ENCODE results near the gene MAZ. TPM values are rescaled to one million over a fixed set of nuclear protein-coding genes. Genes with fewer than 3 reads are reported as not detected.
"Not testable (repeated sequence)": the region's sequence is repeated elsewhere in the genome, so short reads cannot be mapped to it uniquely, and the experiment has no call there.

The MAZ gene
- total RNA-seq, 1 experiment from 2014 or later: 182 TPM

DNA sequence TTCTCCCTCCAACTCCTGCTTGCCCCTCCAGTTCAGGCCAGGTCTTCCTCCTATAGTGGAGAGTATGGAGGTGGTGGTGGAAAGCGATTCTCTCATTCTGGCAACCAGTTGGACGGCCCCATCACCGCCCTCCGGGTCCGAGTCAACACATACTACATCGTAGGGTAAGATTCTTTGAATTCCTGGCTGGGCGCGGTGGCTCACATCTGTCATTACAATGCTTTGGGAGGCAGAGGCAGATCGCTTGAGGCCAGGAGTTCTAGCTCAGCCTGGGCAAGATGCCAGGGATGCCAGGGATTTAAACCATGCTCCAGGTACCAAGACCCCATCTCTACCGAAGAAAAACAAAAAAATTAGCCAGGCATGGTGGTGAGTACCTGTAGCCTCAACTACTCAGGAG, 26.9 kb upstream of the MAZ start:
- no peak for DNase-seq (ENCODE audit: low read depth, low spot score)
- in situ Hi-C loops (cut with HindIII; ENCODE audit: low pct_unique_long_range_greater_than_20kb, low sequenced_read_pairs): no loop called here

DNA sequence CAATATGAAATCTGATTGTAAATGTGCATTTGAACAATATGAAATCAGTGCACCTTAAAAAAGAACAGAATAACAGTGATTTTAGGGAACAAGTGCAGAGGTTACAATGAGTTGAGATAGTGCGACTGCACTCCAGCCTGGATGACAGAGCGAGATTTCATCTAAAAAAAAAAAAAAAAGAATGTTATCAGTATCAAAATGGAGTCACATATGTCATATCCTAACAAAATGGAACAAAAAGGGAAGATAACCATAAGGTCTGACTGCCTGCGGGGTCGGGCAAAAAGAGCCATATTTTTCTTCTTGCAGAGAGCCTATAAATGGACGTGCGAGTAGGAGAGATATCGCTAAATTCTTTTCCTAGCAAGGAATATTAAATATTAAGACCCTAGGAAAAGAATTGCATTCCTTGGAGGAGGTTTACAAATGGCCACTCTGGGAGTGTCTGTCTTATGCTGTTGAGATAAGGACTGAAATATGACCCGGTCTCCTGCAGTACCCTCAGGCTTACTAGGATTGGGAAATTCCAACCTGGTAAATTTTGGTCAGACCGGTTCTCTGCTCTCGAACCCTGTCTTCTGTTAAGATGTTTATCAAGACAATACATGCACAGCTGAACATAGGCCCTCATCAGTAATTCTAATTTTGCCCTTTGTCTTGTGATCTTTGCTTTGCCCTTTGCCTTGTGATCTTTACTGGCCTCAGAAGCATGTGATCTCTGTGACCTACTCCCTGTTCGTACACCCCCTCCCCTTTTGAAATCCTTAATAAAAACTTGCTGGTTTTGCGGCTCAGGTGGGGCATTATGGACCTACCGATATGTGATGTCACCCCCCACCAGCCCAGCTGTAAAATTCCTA, 23.0 kb upstream of the MAZ start:
- in situ Hi-C loops (cut with HindIII; ENCODE audit: low pct_unique_long_range_greater_than_20kb, low sequenced_read_pairs): not testable (repeated sequence)

DNA sequence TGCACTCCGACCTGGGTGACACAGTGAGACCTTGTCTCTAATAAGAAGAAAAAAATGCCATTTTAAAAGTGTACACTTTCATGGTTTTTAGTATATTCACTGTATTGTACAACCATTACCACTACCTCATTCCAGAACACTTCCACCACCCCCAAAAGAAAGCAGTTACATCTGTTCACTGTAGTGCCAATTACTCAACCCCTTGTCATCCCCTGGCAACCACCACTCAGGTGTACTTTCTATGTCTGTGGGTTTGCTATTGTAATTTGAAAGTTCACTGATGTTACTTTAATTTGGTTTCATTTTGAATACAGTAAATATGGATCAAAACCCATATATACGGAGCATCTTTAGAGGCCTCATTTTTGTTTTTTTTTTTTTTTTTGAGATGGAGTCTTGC, 22.2 kb upstream of the MAZ start:
- in situ Hi-C loops (cut with HindIII; ENCODE audit: low pct_unique_long_range_greater_than_20kb, low sequenced_read_pairs): no loop called here
- DNase-seq (ENCODE audit: low read depth, low spot score): no peak

More for the DNA sequence above, 23.0 kb upstream of the MAZ start:
- not testable (repeated sequence) for DNase-seq (ENCODE audit: low read depth, low spot score)

DNA sequence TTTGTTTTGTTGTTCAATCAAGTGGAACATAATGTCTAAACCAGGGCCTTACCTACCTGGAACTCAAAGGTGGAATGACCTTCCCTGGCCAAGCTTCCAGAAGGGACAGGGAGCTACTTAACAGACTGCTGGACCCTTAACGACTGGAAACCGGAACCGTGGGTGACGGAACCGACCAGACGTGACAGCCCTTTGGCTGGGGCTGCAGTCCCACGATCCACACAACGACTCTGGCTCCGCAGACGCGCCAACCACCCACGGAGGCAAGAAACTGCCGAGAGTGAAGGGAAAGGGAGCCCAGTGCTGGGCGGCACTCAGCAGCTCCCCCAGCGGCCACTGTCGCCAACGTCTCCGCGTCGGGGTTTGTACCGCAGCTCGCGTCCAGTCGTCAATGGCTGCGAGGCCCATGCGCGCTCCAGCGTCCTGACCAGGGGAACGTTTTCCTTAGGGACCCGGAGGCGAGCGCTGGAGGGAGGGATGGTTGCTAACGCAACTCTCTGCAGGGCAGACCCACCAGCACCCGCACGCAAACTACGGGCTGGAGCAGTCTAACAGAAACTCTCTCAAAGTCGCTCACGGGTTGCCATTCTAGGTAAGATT, 21.3 kb upstream of the MAZ start:
- no peak for DNase-seq (ENCODE audit: low read depth, low spot score)
- in situ Hi-C loops (cut with HindIII; ENCODE audit: low pct_unique_long_range_greater_than_20kb, low sequenced_read_pairs): no loop called here

DNA sequence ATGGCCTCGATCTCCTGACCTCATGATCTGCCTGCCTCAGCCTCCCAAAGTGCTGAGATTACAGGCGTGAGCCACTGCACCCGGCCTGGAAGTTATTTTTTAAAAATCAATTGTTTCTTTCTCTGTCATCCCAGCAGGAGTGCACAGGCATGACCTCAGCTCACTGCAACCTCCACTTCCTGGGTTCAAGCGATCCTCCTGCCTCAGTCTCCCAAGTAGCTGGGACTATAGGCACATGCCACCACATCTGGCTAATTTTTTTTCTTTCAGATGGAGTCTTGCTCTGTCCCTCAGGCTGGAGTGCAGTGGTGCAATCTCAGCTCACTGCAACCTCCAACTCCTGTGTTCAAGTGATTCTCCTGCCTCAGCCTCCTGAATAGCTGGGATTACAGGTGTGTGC, 19.2 kb upstream of the MAZ start:
- DNase-seq (ENCODE audit: low read depth, low spot score); in situ Hi-C loops (cut with HindIII; ENCODE audit: low pct_unique_long_range_greater_than_20kb, low sequenced_read_pairs): not testable (repeated sequence)

DNA sequence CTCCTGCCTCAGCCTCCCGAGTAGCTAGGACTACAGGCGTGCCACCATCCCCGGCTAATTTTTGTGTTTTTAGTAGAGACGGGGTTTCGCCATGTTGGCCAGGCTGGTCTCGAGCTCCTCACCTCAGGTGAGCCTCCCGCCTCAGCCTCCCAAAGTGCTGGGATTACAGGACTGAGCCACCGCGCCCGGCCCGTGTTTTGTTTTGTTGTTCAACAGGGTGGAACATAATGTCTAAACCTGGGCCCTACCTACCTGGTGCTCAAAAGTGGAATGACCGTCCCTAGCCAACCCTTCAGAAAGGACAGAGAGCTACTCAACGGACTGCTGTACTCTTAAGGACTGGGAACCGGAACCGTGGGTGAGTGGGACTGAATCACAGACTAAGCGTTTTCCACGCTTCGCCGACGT, 16.6 kb upstream of the MAZ start:
- DNase-seq (ENCODE audit: low read depth, low spot score): peak; percentile 10
- in situ Hi-C loops (cut with HindIII; ENCODE audit: low pct_unique_long_range_greater_than_20kb, low sequenced_read_pairs): no loop called here

DNA sequence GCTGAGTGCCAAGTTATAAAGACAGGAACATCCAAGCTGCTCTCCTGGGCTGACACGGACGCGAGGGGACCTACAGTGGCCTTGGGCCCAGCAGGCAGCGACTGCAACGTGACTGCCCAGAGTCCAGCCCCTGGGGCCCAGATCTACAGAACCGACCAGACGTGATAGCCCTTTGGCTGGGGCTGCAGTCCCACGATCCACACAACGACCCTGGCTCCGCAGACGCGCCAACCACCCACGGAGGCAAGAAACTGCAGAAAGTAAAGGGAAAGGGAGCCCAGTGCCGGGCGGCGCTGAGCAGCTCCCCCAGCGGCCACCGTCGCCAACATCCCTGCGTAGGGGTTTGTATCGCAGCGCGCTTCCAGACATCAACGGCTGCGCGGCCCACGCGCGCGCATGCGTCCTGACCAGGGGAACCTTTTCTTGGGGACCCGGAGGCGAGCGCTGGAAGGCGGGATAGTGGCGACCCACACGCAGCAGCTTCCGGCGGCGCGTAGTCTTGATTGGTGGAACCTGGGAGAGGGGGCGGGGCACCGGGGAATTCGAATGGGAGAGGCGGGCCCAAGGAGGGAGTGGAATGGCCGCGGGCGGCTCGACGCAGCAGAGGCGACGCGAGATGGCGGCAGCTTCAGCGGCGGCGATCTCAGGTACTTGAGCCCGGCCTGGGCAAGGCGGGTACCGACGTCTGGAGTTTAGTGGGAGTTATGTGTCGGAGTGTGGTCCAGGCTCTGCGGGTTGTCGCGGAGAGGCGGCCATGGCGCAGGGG, 16.0 kb upstream of the MAZ start, which contains the start of gene KIF22:
KIF22 (plus strand) TSS at position 569 of the 766 bp plus-strand sequence; CDS start at position 578, 9 bp downstream.
- peak; percentile 96 for DNase-seq (ENCODE audit: low read depth, low spot score)
- in situ Hi-C loops (cut with HindIII; ENCODE audit: low pct_unique_long_range_greater_than_20kb, low sequenced_read_pairs): no loop called here

DNA sequence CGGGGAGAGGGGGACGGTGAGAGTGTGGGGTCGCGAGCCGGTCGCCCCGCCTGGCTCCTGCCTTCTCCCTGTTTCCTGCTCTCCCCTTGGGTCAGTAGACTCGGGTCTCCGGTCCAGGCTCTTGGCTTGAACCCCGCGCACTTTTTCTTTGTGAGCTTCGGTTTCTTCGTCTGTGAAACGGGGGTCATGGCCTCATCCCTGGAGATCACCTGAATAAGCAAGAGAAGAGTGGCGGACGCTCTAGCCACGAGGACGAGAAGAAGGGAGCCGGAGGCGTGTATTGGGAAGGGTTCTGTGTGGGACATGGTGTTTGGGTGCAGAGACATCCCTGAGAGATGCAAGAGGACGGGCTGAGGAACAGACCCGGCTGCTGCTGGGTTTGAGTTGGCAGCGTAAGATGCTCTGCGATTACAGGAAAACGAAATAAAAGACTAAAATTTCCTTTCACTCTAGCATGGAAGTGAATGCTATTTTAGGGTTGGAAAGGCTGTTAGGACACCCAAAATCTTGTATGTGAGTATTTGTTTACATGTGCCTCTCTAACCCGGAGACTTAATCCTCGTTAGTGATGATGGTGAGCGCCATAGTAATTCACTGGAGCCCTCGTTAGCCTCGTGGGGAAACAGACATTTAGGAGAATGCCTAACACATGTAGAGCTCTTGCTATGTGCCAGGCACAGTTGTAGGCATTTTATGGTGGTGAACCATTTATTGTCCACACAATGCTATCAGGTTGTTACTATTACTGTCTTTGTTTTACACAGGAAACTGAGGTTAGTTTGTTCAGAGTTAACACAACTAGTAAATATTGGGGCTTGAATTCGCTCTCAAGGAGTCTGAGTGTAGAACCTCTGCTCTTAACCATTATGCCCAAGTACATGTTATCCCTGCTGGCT, 15.1 kb upstream of the MAZ start:
- no peak for DNase-seq (ENCODE audit: low read depth, low spot score)
- in situ Hi-C loops (cut with HindIII; ENCODE audit: low pct_unique_long_range_greater_than_20kb, low sequenced_read_pairs): no loop called here

DNA sequence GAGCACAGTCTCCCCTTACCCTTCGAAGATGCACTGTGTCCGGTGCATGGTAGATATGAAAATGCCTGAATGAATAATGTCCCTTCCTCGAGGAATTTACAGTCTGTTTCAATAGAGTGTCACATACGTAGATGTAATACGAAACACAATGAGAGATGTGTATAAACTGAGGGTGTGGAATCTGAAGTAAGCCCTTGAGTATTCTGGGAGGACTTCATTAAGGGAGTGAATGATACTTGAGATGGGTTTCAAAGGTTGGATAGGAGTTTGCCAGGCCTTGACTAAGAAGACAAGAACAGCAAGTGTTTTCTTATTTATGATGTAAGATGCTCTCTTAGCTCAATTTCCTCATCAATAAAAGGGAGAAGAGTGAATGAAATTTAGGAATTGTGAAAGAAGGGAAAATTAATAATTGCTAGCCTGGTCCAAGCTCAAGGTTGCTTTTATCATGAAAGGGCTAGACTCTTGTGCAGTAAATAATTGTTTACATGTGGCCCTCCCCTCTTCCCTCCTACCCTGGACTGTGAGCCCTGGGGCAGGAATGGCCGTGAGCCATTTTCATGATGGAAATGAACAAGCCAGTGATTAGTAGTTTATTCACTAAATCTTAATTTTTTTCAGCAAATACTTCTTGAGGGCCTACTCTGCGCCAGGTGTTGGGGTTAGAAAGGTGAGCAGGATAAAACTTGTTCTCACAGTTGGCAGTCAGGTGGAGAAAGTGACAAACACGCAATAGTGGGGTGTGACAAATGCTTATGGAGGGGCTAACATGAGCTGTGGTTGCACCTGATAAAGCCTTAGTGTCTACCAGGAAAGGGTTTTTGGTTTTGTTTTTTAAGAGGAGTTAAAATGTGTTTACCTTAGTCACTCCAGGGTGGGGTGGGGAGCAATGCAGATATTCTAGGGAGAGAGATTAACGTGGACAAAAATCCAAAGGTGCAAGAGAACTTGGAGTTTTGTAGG, 14.2 kb upstream of the MAZ start:
- peak; percentile 35 for DNase-seq (ENCODE audit: low read depth, low spot score)
- in situ Hi-C loops (cut with HindIII; ENCODE audit: low pct_unique_long_range_greater_than_20kb, low sequenced_read_pairs): no loop called here

DNA sequence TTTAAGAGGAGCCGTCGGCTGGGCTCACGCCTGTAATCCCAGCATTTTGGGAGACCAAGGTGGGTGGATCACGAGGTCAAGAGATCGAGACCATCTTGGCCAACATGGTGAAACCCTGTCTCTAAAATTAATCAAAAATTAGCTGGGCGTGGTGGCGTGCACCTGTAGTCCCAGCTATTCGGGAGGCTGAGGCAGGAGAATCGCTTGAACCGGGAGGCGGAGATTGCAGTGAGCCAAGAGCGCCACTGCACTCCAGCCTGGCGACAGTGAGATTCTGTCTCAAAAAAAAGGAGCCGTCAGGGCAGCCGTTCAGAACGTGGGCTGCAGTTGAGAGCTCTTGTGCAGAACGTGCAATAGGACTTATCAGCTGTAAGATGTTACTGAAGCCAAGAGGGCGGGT, 13.2 kb upstream of the MAZ start:
- in situ Hi-C loops (cut with HindIII; ENCODE audit: low pct_unique_long_range_greater_than_20kb, low sequenced_read_pairs); DNase-seq (ENCODE audit: low read depth, low spot score): not testable (repeated sequence)

DNA sequence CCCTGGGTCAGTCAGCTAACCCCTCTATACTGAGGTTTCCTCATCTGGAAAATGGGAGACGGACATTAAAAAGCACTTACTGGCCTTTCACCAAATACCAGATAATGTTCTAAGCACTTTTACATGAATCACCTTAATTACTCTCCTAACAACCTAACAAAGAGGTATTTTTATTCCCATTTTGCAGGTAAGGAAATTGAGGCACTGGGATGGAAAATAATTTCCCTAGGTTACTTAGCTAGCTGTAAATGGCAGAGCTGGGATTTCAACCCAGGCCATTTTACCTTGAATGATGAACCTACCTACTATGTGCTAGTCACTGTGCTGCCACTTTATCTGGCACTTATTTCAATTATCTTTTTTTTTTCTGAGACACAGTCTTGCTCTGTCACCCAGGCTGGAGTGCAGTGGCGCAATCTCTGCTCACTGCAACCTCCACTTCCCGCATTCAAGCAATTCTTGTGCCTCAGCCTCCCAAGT, 12.1 kb upstream of the MAZ start:
- DNase-seq (ENCODE audit: low read depth, low spot score): no peak
- in situ Hi-C loops (cut with HindIII; ENCODE audit: low pct_unique_long_range_greater_than_20kb, low sequenced_read_pairs): no loop called here

DNA sequence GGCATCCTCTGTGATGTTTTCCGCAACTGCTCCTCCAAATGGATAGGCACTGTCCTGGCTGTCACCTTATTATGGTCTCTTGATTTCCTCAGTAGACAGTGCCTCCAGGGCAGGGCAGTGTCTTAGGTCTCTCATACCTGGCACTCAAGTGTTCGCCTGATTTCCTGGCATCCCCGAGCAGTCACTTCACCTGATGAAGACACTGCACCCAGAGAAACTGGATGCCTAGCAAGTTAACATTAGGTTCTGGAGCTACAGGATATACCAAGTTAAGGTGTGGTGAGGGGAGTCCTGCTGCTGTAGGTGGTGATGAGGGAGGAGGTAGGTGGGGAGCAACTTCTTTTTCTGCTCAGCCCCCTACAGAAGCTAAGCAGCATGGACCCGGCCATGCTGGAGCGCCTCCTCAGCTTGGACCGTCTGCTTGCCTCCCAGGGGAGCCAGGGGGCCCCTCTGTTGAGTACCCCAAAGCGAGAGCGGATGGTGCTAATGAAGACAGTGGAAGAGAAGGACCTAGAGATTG, 3.9 kb upstream of the MAZ start:
- in situ Hi-C loops (cut with HindIII; ENCODE audit: low pct_unique_long_range_greater_than_20kb, low sequenced_read_pairs): no loop called here
- DNase-seq (ENCODE audit: low read depth, low spot score): no peak

DNA sequence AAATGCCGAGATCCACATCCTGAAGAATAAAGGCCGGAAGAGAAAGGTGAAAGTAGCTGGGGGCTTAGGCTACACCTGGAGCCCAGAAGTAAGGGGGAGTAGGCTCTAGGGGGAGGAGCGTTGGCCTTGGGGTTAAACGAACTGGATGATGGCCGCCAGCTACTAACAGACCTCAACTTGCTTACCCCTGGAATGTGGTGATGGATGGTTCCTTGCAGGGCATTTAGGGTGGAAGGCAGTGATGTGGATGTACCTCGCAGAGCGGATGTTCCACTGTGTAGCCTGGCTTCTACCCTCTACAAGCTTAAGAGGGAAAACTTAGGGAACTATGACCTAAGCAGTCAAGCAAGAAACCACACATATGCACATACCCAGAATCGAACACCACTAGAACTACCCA, 2.3 kb upstream of the MAZ start:
- DNase-seq (ENCODE audit: low read depth, low spot score): no peak
- in situ Hi-C loops (cut with HindIII; ENCODE audit: low pct_unique_long_range_greater_than_20kb, low sequenced_read_pairs): no loop called here

DNA sequence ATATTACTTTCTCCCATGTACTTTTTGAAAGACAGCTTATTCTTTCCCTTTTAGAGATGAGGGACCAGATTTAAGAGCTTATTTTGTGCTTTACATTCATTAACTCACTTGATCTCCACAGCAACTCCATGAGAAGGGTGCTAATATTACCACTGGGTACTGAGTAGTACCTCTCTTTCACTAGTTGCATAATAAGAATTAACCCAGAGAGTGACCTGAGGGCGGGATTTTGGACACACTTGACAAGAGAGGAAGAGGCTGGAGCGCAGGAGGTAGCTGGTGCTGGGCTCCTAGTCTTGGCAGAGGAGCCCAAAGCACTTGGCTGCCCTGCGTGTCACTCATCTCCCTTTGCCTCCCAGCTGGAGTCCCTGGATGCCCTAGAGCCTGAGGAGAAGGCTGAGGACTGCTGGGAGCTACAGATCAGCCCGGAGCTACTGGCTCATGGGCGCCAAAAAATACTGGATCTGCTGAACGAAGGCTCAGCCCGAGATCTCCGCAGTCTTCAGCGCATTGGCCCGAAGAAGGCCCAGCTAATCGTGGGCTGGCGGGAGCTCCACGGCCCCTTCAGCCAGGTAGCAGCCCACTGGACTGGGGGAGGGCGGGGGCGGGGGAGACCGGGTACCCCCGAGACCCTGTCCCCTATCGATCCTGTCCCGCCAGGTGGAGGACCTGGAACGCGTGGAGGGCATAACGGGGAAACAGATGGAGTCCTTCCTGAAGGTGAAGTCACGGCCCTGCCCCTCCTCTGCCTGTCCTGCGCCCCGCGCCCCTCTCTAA, 1.7 kb upstream of the MAZ start:
- DNase-seq (ENCODE audit: low read depth, low spot score): peak; percentile 11
- in situ Hi-C loops (cut with HindIII; ENCODE audit: low pct_unique_long_range_greater_than_20kb, low sequenced_read_pairs): no loop called here

Data from SK-MEL-5 (cell line).